Right cardiac atrium (tissue), 5 donors: ENCODE results near the gene NSG1. TPM values are rescaled to one million over a fixed set of nuclear protein-coding genes. Genes with fewer than 3 reads are reported as not detected.

Experiments
- ATAC-seq, 2 donors: fragments of 200-7000 bp; cut with Tn5 transposase; one replicate each; pipeline versions ENCODE4 v1.8.0 to v1.9.1; 2020; ENCODE audit warnings: moderate library complexity in 2 of 2, mild to moderate bottlenecking in 1 of 2
- DNase-seq, 3 donors: peaks; one replicate each; pipeline ENCODE4 v3.0.0-alpha.2; 2020
- H3K27ac ChIP-seq: one replicate; pipeline ENCODE4 v1.5.1; 2013; ENCODE audit warnings: mild to moderate bottlenecking, low read length, control low read depth, moderate library complexity
- H3K27me3 ChIP-seq: one replicate; pipeline ENCODE4 v1.6.1; 2013; ENCODE audit not compliant: control insufficient read depth, insufficient read depth
- H3K4me1 ChIP-seq: one replicate; pipeline ENCODE4 v1.6.1; 2013; ENCODE audit warnings: low read length; ENCODE audit not compliant: control insufficient read depth, insufficient read depth
- H3K4me3 ChIP-seq: one replicate; pipeline ENCODE4 v1.5.1; 2013; ENCODE audit warnings: low read length, control low read depth
- H3K9me3 ChIP-seq: one replicate; pipeline ENCODE4 v1.6.1; 2013; ENCODE audit warnings: low read length; ENCODE audit not compliant: control insufficient read depth
- WGBS: extraction: QIAGEN DNeasy Blood & Tissue Kit; methylation state at CpG from one replicate; pipeline ENCODE4 v1.1.7; 2013; 5-methylcytosine and 5-hydroxymethylcytosine counted together
- intact Hi-C, 4 donors: fragments of 100-400 bp; cut with DNase I; formaldehyde crosslinking; loops; one replicate each; pipeline versions ENCODE4 v1.11.0 to v1.14.0; 2022 to 2023
- polyA plus RNA-seq: library from polyadenylated mRNA; stranded (reverse); fragments of 200-250 nt; gene quantifications from one replicate; pipeline ENCODE4 v1.2.3, GENCODE V29; 2013
- total RNA-seq, 4 donors: library from RNA; stranded (reverse); fragmentation: NEBNext Ultra II Directional; extraction: Animal tissue kit (Norgen Biotek cat#: 25700); gene quantifications; one replicate each; pipeline ENCODE4 v1.2.1, GENCODE V29; 2021
- donor health status: healthy with polysubstance abuse.
- donor health status: DM: no; HTN: yes; CAD: no.
- donor health status: DM: no; HTN: no; CAD: no.
- donor health status: DM: no; HTN: yes; CAD: no; lungs with severe emphysema.
- donor health status: DM: yes; HTN: yes; CAD: no.

Gene NSG1
- total and polyA plus RNA-seq, 5 donors: 4.9 to 16.2 (median 7.4) TPM

DNA sequence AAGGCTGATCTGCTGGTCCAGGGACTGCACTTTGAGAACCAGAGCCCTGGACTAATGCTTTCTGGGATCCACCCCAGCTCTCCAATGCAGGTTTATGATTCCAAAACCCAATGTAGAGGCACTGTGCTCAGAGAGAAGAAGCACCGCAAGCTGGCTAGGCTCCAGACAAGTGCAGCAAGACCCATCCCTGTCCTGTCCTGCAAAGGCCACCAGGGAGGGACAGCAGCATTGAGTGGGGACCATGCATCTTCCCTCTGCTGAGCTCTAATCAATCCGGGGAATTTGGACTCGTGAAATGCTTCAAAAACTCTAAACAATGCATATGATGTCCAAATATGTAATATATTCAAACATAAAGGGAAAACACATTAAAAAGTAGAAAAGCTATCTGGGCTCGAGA, 10.8 kb upstream of the NSG1 start:
- 85% methylated on average over 4 of the region's 4 CpGs for WGBS
- Histone ChIP-seq H3K27ac (no peak overlapping the region), H3K4me3 (no peak overlapping the region), H3K27me3 (no peaks in the 10 kb centered on the region), H3K4me1 (no peaks in the 10 kb centered on the region), H3K9me3 (no peaks in the 10 kb centered on the region)
- ATAC-seq (no peak), DNase-seq (no peak)
- intact Hi-C loops: no loop called here

GRCh38 chr4:4377191-4377590, 9.7 kb upstream of the NSG1 start:
- Histone ChIP-seq H3K27ac (no peak overlapping the region), H3K9me3 (no peaks in the 10 kb centered on the region), H3K4me3 (no peak overlapping the region), H3K4me1 (no peaks in the 10 kb centered on the region), H3K27me3 (no peaks in the 10 kb centered on the region)
- ATAC-seq (no peak), DNase-seq (no peak)
- WGBS: 74% methylated on average over 12 of the region's 12 CpGs
- intact Hi-C loops: no loop called here

GRCh38 chr4:4377732-4378460, 9.0 kb upstream of the NSG1 start:
- Histone ChIP-seq H3K9me3 (no peaks in the 10 kb centered on the region), H3K27me3 (no peaks in the 10 kb centered on the region), H3K4me1 (no peaks in the 10 kb centered on the region), H3K4me3 (no peak overlapping the region), H3K27ac (no peak overlapping the region)
- ATAC-seq (peak; percentile 70 to 78), DNase-seq (peak; percentile 47 to 78 (median 67))
- whole genome bisulfite sequencing: 59% methylated on average over 23 of the region's 23 CpGs
- intact Hi-C loops: no loop called here

DNA sequence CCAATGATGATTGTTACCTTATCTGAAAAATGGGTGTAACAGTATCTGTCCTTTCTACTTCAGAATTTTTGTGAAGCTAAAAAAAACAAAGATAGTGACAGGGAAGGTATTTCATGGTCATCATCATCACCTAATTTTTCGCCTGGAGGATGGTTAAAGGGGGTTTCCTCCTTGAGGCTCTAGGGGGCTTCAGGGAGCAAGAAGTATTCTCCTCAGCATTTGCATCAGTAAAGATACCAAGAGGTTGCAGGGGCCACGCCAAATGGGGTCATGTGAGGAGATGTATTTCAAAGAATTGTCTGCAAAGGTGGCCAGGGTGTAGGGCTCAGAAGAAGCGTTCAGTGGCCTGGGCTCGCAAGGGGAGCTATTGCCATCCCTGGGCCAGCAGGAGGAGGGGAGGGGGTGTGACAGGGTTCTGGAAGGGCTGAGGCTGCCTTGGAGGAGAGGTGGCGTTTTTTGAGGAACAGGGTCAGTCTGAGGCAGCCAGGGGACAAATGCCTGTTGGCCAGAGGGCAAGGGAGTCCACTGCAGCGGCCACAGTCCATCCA, 7.3 kb upstream of the NSG1 start:
- Histone ChIP-seq H3K4me3 (no peak overlapping the region), H3K4me1 (no peaks in the 10 kb centered on the region), H3K27me3 (no peaks in the 10 kb centered on the region), H3K27ac (no peak overlapping the region), H3K9me3 (no peaks in the 10 kb centered on the region)
- ATAC-seq (no peak), DNase-seq (no peak)
- intact Hi-C loops: no loop called here
- 67% methylated on average over 6 of the region's 6 CpGs for WGBS

- DNase-seq: no peak
- no peak overlapping the region for H3K27ac ChIP-seq
- peaks cover under 1% of the 10 kb centered on the region for H3K4me1 ChIP-seq
- H3K4me3 ChIP-seq: no peak overlapping the region
- no peaks in the 10 kb centered on the region for H3K9me3 ChIP-seq
- intact Hi-C loops: no loop called here
- 62% methylated on average over 3 of the region's 3 CpGs for WGBS
- peak in 1 of 2 donors; percentile 6 for ATAC-seq
- H3K27me3 ChIP-seq: no peaks in the 10 kb centered on the region
These were observed 3.8 kb upstream of the NSG1 start for GRCh38 chr4:4383085-4383484.

- intact Hi-C loops: no loop called here
- WGBS: 52% methylated on average over 5 of the region's 5 CpGs
- H3K9me3 ChIP-seq: no peaks in the 10 kb centered on the region
- ATAC-seq (no peak), DNase-seq (no peak)
- H3K4me1 ChIP-seq: peaks cover 1% of the 10 kb centered on the region
- no peak overlapping the region for H3K4me3 ChIP-seq
- H3K27ac ChIP-seq: no peak overlapping the region
- H3K27me3 ChIP-seq: no peaks in the 10 kb centered on the region
These were observed 2.1 kb upstream of the NSG1 start for GRCh38 chr4:4384837-4385236.

DNA sequence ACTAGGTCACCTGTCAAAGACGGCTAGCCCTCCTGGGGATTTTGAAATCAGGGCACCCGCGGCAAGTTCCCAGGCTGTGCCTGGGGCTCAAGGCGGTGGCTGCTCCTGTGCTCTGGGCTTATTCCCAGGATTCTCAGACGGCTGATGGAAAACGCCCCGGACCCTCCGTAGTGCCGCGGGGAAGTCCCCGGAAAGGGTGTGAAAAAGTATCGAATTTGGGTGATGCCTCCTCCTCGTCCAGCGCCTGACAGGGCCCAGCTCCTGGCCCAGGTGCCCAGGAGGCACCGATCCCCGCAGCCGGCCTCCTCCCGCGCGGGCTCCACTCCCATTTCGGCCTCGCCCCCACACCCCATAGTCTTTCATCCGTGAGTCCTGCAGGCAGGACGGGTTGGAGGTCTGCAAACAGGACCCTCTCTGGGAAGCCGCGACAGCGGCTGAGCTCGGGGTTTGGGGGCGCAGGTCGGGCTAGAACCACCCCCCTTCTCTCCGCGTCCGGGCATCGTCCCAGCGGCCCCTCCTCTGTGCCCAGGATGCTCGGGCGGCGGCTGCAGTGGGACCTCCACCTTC, 1.1 kb upstream of the NSG1 start:
- intact Hi-C loops: no loop called here
- Histone ChIP-seq H3K9me3 (no peaks in the 10 kb centered on the region), H3K4me3 (peak overlapping the region; percentile 69), H3K27ac (no peak overlapping the region), H3K4me1 (peaks cover 1% of the 10 kb centered on the region), H3K27me3 (no peaks in the 10 kb centered on the region)
- no peak for DNase-seq
- no peak for ATAC-seq
- 2% methylated on average over 38 of the region's 38 CpGs for WGBS

DNA sequence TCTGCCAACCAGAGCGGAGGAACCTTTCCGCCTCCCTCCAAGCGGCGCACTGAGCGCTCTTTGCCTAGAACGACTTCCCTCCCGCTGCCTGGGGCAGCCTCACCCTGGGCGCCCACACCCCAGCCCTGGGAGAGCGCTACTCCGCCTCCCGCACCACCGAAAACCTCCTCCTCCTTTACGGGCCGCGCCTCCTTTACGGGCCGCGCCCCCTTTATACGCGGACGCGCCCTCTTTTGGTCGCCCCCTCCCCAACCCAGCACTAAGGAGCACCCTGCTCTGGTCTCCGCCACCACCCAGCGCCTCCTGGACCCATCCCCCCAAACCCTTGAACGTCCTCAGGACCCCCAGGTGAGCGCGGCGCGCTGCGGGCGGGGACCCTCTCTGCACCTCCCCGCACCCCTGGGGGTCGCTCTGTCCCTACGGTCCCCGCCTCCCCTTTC, 586 bp upstream of the NSG1 start:
- intact Hi-C loops: no loop called here
- H3K27me3 ChIP-seq: no peaks in the 10 kb centered on the region
- no peaks in the 10 kb centered on the region for H3K9me3 ChIP-seq
- H3K4me3 ChIP-seq: peak overlapping the region; percentile 69
- under 1% methylated on average over 36 of the region's 36 CpGs for WGBS
- no peak overlapping the region for H3K27ac ChIP-seq
- DNase-seq (peak in 1 of 3 donors; percentile 66), ATAC-seq (peak; percentile 55 to 63)
- peaks cover 1% of the 10 kb centered on the region for H3K4me1 ChIP-seq

- H3K4me1 ChIP-seq: peaks cover 1% of the 10 kb centered on the region
- DNase-seq (no peak), ATAC-seq (peak in 1 of 2 donors; percentile 27)
- H3K27ac ChIP-seq: no peak overlapping the region
- H3K4me3 ChIP-seq: peak overlapping the region; percentile 69
- WGBS: 6% methylated on average over 62 of the region's 62 CpGs
- no peaks in the 10 kb centered on the region for H3K27me3 ChIP-seq
- intact Hi-C loops: no loop called here
- no peaks in the 10 kb centered on the region for H3K9me3 ChIP-seq
These were observed 819 bp downstream of the NSG1 start for GRCh38 chr4:4387531-4388310.

GRCh38 chr4:4388311-4388790, 1.4 kb downstream of the NSG1 start:
- Histone ChIP-seq H3K4me1 (peaks cover 1% of the 10 kb centered on the region), H3K27ac (no peak overlapping the region), H3K27me3 (no peaks in the 10 kb centered on the region), H3K4me3 (no peak overlapping the region), H3K9me3 (no peaks in the 10 kb centered on the region)
- ATAC-seq: no peak
- 37% methylated on average over 8 of the region's 8 CpGs for WGBS
- no peak for DNase-seq
- intact Hi-C loops: no loop called here
